Lower leg skin (tissue), 3 donors: ENCODE data around the gene SKAP1.

ENCODE experiments used
- POLR2A ChIP-seq, 2 donors: fragments of 450-650 bp; IDR thresholded peaks; one replicate each; pipeline ENCODE4 v1.6.1; 2016 to 2017; ENCODE audit warnings: antibody characterized with exemption in 2 of 2, mild to moderate bottlenecking in 1 of 2, moderate library complexity in 1 of 2
- TF ChIP-seq, protein P1 (sequence below), 3 donors: fragments of 450-650 bp; IDR thresholded peaks; one replicate each; pipeline ENCODE4 v1.5.1; 2016; ENCODE audit warnings: antibody characterized with exemption in 3 of 3, mild to moderate bottlenecking in 3 of 3, moderate library complexity in 2 of 3

DNA sequence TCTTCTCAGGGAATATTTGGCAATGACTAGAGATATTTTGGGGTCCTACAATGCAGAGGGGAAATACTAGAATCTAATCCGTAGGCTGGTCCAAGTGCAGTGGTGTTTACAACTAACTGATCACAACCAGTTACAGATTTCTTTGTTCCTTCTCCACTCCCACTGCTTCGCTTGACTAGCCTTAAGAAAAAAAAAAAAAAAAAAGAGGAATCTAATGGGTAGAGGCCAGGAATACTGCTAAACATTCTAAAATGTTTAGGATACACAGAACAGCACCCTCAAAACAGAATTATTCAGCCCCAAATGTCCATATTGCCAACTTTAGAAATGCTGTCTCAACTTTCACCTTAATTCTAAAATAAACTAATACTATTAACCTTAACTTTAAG, 49.0 kb upstream of the SKAP1 start:
- TF ChIP-seq, protein P1, sequence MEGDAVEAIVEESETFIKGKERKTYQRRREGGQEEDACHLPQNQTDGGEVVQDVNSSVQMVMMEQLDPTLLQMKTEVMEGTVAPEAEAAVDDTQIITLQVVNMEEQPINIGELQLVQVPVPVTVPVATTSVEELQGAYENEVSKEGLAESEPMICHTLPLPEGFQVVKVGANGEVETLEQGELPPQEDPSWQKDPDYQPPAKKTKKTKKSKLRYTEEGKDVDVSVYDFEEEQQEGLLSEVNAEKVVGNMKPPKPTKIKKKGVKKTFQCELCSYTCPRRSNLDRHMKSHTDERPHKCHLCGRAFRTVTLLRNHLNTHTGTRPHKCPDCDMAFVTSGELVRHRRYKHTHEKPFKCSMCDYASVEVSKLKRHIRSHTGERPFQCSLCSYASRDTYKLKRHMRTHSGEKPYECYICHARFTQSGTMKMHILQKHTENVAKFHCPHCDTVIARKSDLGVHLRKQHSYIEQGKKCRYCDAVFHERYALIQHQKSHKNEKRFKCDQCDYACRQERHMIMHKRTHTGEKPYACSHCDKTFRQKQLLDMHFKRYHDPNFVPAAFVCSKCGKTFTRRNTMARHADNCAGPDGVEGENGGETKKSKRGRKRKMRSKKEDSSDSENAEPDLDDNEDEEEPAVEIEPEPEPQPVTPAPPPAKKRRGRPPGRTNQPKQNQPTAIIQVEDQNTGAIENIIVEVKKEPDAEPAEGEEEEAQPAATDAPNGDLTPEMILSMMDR (IDR thresholded peaks at IDR 0.05): no peak
- TF ChIP-seq POLR2A (IDR thresholded peaks at IDR 0.05): no peak
